ELF-1 (cell line): ENCODE data around the gene DVL2.

ENCODE experiments used
- DNase-seq: peaks from one replicate; pipeline ENCODE4 v3.0.0-alpha.2; 2016; ENCODE audit warnings: low read depth, low spot score

DVL2 gene

GRCh38 chr17:7219812-7220592 lies 14.3 kb downstream of the DVL2 start, which contains the start of the genes ACADVL and DLG4:
Gene ACADVL, plus strand, starts transcription at chr17:7219938. Its CDS starts 47 bp downstream, at chr17:7219985.
Gene DLG4, minus strand, starts transcription at chr17:7219836.
- peak; percentile 95 for DNase-seq

DNA sequence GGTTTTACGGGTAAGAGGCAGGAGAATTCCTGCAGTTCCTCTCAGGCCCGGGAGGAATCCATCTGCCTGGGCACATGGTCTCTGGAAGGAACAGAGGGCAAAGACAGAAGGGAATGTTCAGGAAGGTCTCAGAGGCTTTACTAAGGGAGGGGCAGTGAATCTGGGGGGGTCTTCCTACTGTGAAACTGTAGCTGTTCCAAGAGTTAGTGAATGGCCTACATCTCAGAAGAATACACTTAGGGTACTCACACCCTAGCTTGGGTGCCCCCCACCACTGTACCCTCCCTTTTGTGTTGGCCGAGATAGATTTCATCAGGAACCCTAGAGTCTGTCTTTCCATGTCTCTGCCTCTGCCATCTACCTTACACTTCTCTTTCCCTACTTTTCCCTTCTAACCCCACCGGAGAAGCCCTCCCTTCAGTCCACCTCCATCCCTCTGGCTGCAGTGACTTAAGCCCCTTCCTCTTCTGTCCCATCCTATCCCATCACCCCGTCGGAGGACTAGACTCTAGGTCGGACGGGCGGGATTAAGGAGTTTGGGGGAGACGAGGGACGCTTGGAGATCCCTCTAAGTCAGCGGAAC lies 15.0 kb downstream of the DVL2 start:
- DNase-seq, result no peak

DNA sequence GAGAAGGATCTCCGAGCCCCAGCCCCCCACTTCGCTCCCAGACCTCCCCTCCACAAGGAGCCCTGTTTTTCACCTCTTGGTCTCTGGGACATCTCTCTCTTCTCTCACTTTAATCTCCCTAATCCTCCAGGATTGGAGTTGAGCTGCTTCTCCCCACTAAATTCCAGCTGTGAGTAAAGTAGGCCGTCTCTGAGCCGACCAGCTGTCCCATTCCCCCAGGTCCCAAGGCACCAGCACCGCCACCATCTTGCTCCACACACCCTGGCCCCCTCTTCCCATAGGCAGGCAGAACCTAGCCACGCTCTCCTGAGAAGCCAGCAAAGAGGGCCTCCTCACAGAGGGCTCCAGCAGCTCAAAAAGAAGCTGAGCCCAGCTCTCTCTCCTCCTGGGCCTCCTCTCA lies 15.6 kb downstream of the DVL2 start:
- no peak for DNase-seq

- DNase-seq, result no peak
These were observed 16.2 kb downstream of the DVL2 start for GRCh38 chr17:7218166-7218565.

- DNase-seq, result no peak
These were observed 17.0 kb downstream of the DVL2 start for GRCh38 chr17:7217113-7217987.

GRCh38 chr17:7216242-7217112 lies 17.8 kb downstream of the DVL2 start:
- no peak for DNase-seq

GRCh38 chr17:7215652-7216180 lies 18.6 kb downstream of the DVL2 start:
- DNase-seq, result no peak

GRCh38 chr17:7215136-7215638 lies 19.1 kb downstream of the DVL2 start:
- no peak for DNase-seq

- DNase-seq, result peak; percentile 99
These were observed 19.8 kb downstream of the DVL2 start for GRCh38 chr17:7214300-7215135.

- peak; percentile 99 for DNase-seq
These were observed 20.4 kb downstream of the DVL2 start for GRCh38 chr17:7213895-7214299.

DNA sequence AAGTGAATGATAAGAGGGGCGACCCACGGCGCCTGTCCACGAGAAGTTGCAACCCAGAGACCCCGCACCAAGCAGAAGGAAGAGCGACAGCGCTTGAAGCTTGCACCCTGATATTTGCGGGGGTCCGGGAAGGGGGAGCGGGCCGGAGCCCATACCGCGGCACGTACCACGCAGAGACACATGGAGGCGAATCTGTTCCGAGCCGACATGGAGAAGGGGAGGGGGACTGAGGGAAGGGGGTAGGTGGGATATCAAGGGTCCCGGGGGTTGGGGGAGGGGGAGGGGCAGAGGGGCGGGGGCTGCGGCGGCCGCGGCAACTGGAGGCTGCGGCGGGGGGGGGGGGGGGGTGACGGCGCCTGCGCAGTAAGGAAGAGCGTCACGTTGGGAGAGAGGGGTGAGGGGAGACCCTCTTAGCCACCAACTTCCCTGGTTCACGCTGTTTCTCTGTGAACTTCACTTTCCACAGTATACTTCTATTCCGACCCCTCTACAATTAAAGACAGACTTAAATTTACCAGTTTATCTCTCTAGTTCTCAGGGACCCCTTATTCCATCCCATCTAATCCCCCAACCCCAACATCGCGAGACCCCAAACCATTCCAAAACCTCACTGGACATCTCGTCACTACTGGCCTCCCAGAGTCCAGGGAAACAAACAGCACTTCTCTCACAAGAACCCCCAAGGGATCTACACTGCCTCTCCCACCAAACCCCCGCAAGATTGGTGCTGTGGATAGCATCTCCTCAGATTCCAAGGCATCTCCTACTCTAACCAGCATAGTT lies 22.6 kb downstream of the DVL2 start:
- DNase-seq, result no peak

GRCh38 chr17:7208754-7209460 lies 25.4 kb downstream of the DVL2 start:
- DNase-seq, result no peak

DNA sequence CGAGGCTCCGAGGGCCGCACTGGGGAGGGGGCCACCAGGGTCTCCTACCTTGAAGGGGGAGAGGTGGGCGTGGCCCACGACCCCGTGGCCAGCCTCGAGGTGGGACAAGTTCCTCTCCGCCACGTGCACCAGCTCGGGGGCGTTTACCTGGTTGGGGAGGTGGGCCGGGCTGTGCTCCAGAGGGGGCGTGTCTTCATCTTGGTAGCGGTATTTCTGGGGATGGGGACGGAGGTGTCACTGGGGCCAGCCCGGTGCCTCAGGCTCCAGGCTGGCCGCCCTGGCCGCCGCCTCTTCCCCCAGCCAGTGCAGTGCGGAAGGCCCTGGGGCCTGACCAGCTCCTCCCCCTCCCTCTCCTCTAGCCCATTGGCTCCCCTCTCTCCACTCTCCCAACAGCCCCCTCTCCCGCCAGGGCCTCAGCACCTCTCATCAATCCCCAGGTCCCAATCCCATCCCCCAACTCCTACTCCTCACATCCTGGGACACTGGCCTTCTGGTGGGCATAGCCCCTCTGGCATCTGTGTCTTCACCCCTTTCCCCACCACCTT lies 26.2 kb downstream of the DVL2 start:
- DNase-seq, result peak; percentile 90

- DNase-seq, result no peak
These were observed 27.0 kb downstream of the DVL2 start for GRCh38 chr17:7207120-7208001.

DNA sequence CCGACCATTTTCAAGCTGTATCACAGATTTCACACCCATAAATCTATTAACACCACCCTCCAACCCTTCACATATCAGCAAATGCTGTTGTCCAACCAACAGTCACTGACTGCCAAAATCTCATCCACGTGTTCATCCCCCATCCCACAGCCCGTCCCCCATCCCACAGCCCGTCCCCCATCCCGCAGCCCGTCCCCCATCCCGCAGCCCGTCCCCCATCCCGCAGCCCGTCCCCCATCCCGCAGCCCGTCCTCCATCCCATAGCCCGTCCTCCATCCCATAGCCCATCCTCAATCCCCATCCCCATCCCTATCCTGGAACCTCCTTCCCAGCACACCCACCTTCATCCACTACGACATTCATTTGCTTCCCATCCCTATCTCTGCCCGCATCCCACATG lies 28.8 kb downstream of the DVL2 start:
- no peak for DNase-seq

GRCh38 chr17:7204828-7205461 lies 29.4 kb downstream of the DVL2 start:
- DNase-seq, result peak; percentile 96

- DNase-seq, result no peak
These were observed 30.0 kb downstream of the DVL2 start for GRCh38 chr17:7204336-7204735.
